WTC11 (cell line): ENCODE measurements around the gene ABCG1. TPM values are rescaled to one million over a fixed set of nuclear protein-coding genes. Genes with fewer than 3 reads are reported as not detected.

Experiments used
- ATAC-seq: fragments of 200-7000 bp; cut with Tn5 transposase; 2 replicates; pipeline ENCODE4 v1.10.0; 2021; ENCODE audit warnings: mild to moderate bottlenecking, moderate library complexity
- CTCF ChIA-PET: fragments of 300-600 bp; sonication (Branson Sonifier 250); formaldehyde crosslinking; loops from one replicate; lab custom pipeline; 2021; ENCODE audit warnings: antibody characterized with exemption; lab: Charles Lee
- POLR2A ChIA-PET: fragments of 350-600 bp; sonication (Branson Sonifier 250); formaldehyde crosslinking; loops from one replicate; lab custom pipeline; 2021; ENCODE audit warnings: antibody characterized with exemption; lab: Charles Lee
- DNase-seq: peaks from one replicate; pipeline ENCODE4 v3.0.0; 2021; ENCODE audit warnings: low spot score
- H3K27ac Mint-ChIP-seq: 2 replicates; pipeline ENCODE4 v1.8.0; 2021; ENCODE audit warnings: mixed read lengths
- H3K27me3 Mint-ChIP-seq: 2 replicates; pipeline ENCODE4 v1.8.0; 2021; ENCODE audit warnings: low read depth, mild to moderate bottlenecking, moderate library complexity, mixed read lengths
- H3K36me3 Mint-ChIP-seq: 2 replicates; pipeline ENCODE4 v1.8.0; 2021; ENCODE audit warnings: mixed read lengths
- H3K4me1 Mint-ChIP-seq: 2 replicates; pipeline ENCODE4 v1.8.0; 2022; ENCODE audit warnings: mixed read lengths
- H3K4me3 Mint-ChIP-seq: 2 replicates; pipeline ENCODE4 v1.8.0; 2021; ENCODE audit warnings: mild to moderate bottlenecking, moderate library complexity, mixed read lengths
- H3K9me3 Mint-ChIP-seq: 2 replicates; pipeline ENCODE4 v1.8.0; 2021; ENCODE audit warnings: mixed read lengths
- ATF1 ChIP-seq: sonication (generic); formaldehyde crosslinking; IDR thresholded peaks from 2 replicates; pipeline ENCODE4 v1.8.1; 2023; ENCODE audit warnings: mild to moderate bottlenecking, moderate library complexity, missing genetic modification reagents
- CBFB ChIP-seq: sonication (generic); formaldehyde crosslinking; IDR thresholded peaks from 2 replicates; pipeline ENCODE4 v1.8.1; 2022; ENCODE audit warnings: mild to moderate bottlenecking, low read depth, missing genetic modification reagents
- ESRRA ChIP-seq: sonication (generic); formaldehyde crosslinking; IDR thresholded peaks from 2 replicates; pipeline ENCODE4 v1.8.1; 2022; ENCODE audit warnings: mild to moderate bottlenecking, missing genetic modification reagents, borderline replicate concordance
- FOXK1 ChIP-seq: sonication (generic); formaldehyde crosslinking; IDR thresholded peaks from 2 replicates; pipeline ENCODE4 v1.8.0; 2022; ENCODE audit warnings: mild to moderate bottlenecking, moderate library complexity, missing genetic modification reagents
- FOXP1 ChIP-seq: sonication (generic); formaldehyde crosslinking; IDR thresholded peaks from 2 replicates; pipeline ENCODE4 v1.8.0; 2022; ENCODE audit warnings: missing genetic modification reagents, mild to moderate bottlenecking, moderate library complexity, borderline replicate concordance
- IRF2 ChIP-seq: sonication (generic); formaldehyde crosslinking; IDR thresholded peaks from 2 replicates; pipeline ENCODE4 v1.8.0; 2022; ENCODE audit warnings: low read depth, missing genetic modification reagents, borderline replicate concordance
- JUN ChIP-seq: sonication (generic); formaldehyde crosslinking; IDR thresholded peaks from 2 replicates; pipeline ENCODE4 v1.8.0; 2023; ENCODE audit warnings: mild to moderate bottlenecking, missing genetic modification reagents
- NFYB ChIP-seq: sonication (generic); formaldehyde crosslinking; conservative IDR thresholded peaks from 2 replicates; pipeline ENCODE4 v1.8.0; 2022; ENCODE audit warnings: low read depth, missing genetic modification reagents
- PRRX2 ChIP-seq: fragments of 250-450 bp; sonication (Bioruptor Pico); IDR thresholded peaks from 2 replicates; pipeline ENCODE4 v1.8.0; 2021; ENCODE audit warnings: mild to moderate bottlenecking
- SMAD3 ChIP-seq: sonication (generic); formaldehyde crosslinking; IDR thresholded peaks from 2 replicates; pipeline ENCODE4 v1.8.0; 2022; ENCODE audit warnings: missing genetic modification reagents, mild to moderate bottlenecking, borderline replicate concordance
- SOX15 ChIP-seq: fragments of 250-450 bp; sonication (Bioruptor Pico); IDR thresholded peaks from 2 replicates; pipeline ENCODE4 v1.9.0; 2021; ENCODE audit warnings: mild to moderate bottlenecking
- TCF7 ChIP-seq: sonication (generic); formaldehyde crosslinking; IDR thresholded peaks from 2 replicates; pipeline ENCODE4 v1.8.0; 2022; ENCODE audit warnings: mild to moderate bottlenecking, low read depth, missing genetic modification reagents, moderate library complexity
- TEAD4 ChIP-seq: sonication (generic); formaldehyde crosslinking; IDR thresholded peaks from 2 replicates; pipeline ENCODE4 v1.8.0; 2022; ENCODE audit warnings: mild to moderate bottlenecking, missing genetic modification reagents
- ZNF219 ChIP-seq: sonication (generic); formaldehyde crosslinking; IDR thresholded peaks from 2 replicates; pipeline ENCODE4 v1.8.0; 2023; ENCODE audit warnings: missing genetic modification reagents, mild to moderate bottlenecking, borderline replicate concordance
- total RNA-seq: library from RNA; stranded (reverse); gene quantifications from 3 replicates; pipeline ENCODE4 v1.2.3, GENCODE V29; 2021
- TF ChIP-seq, protein P1 (sequence below): sonication (generic); formaldehyde crosslinking; IDR thresholded peaks from 2 replicates; pipeline ENCODE4 v1.8.0; 2023; ENCODE audit warnings: missing genetic modification reagents, mild to moderate bottlenecking, borderline replicate concordance
- TF ChIP-seq, protein P2 (sequence below): sonication (generic); formaldehyde crosslinking; IDR thresholded peaks from 2 replicates; pipeline ENCODE4 v1.8.0; 2022; ENCODE audit warnings: mild to moderate bottlenecking, missing genetic modification reagents
- TF ChIP-seq, protein P3 (sequence below): sonication (generic); formaldehyde crosslinking; IDR thresholded peaks from 2 replicates; pipeline ENCODE4 v1.8.1; 2023; ENCODE audit warnings: mild to moderate bottlenecking, moderate library complexity, missing genetic modification reagents
- TF ChIP-seq, protein P4 (sequence below): fragments of 250-450 bp; sonication (Bioruptor Pico); IDR thresholded peaks from 2 replicates; pipeline ENCODE4 v1.8.0; 2021; ENCODE audit warnings: mild to moderate bottlenecking
- TF ChIP-seq, protein P5 (sequence below): fragments of 250-450 bp; sonication (Bioruptor Pico); conservative IDR thresholded peaks from 2 replicates; pipeline ENCODE4 v1.9.0; 2021; ENCODE audit warnings: mild to moderate bottlenecking
- TF ChIP-seq, protein P6 (sequence below): sonication (generic); formaldehyde crosslinking; IDR thresholded peaks from 2 replicates; pipeline ENCODE4 v1.8.0; 2023; ENCODE audit warnings: missing genetic modification reagents
- TF ChIP-seq, protein P7 (sequence below): sonication (generic); formaldehyde crosslinking; IDR thresholded peaks from 2 replicates; pipeline ENCODE4 v1.8.0; 2023; ENCODE audit warnings: mild to moderate bottlenecking, missing genetic modification reagents

ABCG1 gene
- total RNA-seq, 1 experiment from 2014 or later = 4.0 TPM

DNA sequence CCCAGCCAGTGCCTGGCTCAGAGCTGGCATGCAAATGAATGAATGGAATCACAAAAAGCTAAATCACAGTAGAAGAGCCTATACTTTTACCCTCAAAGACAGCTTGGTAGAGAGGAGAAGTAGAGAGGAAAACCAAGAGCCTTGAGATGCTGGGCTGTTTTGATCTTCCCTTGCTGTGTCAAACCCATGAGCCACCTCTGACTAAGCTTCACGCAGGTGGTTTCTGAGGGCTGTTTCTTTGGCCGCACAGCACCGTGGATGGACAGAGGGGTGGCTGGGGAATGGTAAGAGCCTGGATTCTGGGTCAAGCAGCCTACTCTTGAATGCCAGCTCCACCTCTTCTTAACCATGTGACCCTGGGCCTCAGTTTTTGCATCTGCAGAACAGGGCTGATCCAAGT is 18.6 kb downstream of the ABCG1 start (continued):
- TF ChIP-seq, protein P1, sequence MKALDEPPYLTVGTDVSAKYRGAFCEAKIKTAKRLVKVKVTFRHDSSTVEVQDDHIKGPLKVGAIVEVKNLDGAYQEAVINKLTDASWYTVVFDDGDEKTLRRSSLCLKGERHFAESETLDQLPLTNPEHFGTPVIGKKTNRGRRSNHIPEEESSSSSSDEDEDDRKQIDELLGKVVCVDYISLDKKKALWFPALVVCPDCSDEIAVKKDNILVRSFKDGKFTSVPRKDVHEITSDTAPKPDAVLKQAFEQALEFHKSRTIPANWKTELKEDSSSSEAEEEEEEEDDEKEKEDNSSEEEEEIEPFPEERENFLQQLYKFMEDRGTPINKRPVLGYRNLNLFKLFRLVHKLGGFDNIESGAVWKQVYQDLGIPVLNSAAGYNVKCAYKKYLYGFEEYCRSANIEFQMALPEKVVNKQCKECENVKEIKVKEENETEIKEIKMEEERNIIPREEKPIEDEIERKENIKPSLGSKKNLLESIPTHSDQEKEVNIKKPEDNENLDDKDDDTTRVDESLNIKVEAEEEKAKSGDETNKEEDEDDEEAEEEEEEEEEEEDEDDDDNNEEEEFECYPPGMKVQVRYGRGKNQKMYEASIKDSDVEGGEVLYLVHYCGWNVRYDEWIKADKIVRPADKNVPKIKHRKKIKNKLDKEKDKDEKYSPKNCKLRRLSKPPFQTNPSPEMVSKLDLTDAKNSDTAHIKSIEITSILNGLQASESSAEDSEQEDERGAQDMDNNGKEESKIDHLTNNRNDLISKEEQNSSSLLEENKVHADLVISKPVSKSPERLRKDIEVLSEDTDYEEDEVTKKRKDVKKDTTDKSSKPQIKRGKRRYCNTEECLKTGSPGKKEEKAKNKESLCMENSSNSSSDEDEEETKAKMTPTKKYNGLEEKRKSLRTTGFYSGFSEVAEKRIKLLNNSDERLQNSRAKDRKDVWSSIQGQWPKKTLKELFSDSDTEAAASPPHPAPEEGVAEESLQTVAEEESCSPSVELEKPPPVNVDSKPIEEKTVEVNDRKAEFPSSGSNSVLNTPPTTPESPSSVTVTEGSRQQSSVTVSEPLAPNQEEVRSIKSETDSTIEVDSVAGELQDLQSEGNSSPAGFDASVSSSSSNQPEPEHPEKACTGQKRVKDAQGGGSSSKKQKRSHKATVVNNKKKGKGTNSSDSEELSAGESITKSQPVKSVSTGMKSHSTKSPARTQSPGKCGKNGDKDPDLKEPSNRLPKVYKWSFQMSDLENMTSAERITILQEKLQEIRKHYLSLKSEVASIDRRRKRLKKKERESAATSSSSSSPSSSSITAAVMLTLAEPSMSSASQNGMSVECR = no peak
- TF ChIP-seq, protein P2, sequence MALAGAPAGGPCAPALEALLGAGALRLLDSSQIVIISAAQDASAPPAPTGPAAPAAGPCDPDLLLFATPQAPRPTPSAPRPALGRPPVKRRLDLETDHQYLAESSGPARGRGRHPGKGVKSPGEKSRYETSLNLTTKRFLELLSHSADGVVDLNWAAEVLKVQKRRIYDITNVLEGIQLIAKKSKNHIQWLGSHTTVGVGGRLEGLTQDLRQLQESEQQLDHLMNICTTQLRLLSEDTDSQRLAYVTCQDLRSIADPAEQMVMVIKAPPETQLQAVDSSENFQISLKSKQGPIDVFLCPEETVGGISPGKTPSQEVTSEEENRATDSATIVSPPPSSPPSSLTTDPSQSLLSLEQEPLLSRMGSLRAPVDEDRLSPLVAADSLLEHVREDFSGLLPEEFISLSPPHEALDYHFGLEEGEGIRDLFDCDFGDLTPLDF = no peak

DNA sequence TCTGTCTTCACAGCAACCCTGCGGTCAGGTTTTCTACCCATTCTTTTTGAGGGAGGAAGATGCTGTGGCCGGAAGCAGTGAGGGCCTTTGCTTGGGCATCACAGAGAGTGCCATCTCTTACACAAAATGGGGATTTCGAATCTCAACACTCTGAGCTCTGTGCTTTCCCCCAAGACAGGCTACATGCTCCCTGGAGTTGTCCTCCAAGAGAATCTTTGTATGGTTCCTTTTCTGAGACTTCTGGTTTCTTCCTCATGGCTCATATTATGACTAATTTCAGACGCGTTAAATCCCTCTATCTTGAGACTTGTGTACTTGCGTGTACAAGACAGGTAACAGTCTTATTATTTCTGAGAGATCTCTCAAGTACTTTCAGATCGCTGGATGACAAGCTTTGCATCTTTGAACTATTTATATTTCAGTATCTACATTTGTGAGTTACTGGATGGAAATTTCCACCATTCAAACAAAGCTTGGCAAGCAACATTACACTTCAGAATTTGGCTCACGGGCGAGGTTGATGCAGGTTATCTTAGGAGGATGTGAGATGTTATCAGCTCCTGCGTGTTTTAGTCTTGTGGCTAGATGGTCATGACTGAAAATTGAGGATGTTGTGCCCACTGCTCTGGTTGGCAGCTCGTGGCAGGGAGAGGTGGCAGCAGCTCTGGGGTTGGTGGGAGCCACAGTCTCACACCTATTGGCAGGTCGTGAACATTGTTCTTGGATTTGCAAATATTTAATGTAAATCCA is 19.4 kb downstream of the ABCG1 start:
- H3K27ac Mint-ChIP-seq = no peak overlapping the region
- no peaks in the 10 kb centered on the region for H3K36me3 Mint-ChIP-seq
- DNase-seq (no peak), ATAC-seq (no peak)
- H3K27me3 Mint-ChIP-seq = peaks cover 31% of the 10 kb centered on the region
- no peaks in the 10 kb centered on the region for H3K9me3 Mint-ChIP-seq
- TF ChIP-seq FOXK1 = no peak
- TF ChIP-seq ZNF219 (CRISPR knock-in tag) = no peak
- no peak for TF ChIP-seq FOXP1 (CRISPR knock-in tag)
- TF ChIP-seq, protein P3, sequence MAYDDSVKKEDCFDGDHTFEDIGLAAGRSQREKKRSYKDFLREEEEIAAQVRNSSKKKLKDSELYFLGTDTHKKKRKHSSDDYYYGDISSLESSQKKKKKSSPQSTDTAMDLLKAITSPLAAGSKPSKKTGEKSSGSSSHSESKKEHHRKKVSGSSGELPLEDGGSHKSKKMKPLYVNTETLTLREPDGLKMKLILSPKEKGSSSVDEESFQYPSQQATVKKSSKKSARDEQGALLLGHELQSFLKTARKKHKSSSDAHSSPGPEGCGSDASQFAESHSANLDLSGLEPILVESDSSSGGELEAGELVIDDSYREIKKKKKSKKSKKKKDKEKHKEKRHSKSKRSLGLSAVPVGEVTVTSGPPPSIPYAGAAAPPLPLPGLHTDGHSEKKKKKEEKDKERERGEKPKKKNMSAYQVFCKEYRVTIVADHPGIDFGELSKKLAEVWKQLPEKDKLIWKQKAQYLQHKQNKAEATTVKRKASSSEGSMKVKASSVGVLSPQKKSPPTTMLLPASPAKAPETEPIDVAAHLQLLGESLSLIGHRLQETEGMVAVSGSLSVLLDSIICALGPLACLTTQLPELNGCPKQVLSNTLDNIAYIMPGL = no peak
- no peak for TF ChIP-seq CBFB (CRISPR knock-in tag)
- TF ChIP-seq PRRX2 = no peak
- TF ChIP-seq, protein P4, sequence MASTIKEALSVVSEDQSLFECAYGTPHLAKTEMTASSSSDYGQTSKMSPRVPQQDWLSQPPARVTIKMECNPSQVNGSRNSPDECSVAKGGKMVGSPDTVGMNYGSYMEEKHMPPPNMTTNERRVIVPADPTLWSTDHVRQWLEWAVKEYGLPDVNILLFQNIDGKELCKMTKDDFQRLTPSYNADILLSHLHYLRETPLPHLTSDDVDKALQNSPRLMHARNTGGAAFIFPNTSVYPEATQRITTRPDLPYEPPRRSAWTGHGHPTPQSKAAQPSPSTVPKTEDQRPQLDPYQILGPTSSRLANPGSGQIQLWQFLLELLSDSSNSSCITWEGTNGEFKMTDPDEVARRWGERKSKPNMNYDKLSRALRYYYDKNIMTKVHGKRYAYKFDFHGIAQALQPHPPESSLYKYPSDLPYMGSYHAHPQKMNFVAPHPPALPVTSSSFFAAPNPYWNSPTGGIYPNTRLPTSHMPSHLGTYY (CRISPR knock-in tag) = no peak
- TF ChIP-seq JUN (CRISPR knock-in tag) = no peak
- TF ChIP-seq, protein P5, sequence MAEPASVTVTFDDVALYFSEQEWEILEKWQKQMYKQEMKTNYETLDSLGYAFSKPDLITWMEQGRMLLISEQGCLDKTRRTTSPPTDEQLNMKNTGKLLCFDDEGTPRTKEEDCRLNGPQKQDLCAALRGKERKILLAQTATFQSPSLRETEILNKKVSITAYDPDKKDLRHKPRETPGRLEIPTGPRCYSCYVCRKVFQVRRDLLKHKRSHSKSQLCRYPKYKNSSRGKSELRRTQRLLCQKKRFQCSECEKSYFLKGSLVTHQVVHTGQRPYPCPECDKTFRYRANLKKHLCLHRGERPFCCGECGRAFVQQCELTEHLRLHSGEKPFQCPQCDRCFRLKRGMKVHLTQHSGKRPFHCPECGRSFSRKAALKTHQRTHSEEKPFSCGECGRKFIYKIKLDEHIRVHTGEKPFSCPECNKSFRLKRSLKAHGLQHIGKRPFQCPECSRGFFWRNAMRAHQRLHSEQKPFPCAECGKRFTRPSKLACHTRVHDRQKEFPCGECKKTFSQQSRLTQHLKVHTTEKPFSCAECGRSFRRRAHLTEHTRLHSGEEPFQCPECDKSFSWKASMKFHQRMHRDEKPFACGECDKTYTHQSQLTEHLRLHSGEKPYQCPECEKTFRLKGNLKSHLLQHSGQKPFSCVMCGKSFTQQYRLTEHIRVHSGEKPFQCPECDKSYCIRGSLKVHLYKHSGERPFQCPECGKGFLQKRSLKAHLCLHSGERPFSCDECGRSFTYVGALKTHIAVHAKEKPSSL (CRISPR knock-in tag) = no peak
- TF ChIP-seq ATF1 = no peak
- TF ChIP-seq NFYB (CRISPR knock-in tag) = no peak
- no peak for TF ChIP-seq SMAD3
- TF ChIP-seq, protein P6, sequence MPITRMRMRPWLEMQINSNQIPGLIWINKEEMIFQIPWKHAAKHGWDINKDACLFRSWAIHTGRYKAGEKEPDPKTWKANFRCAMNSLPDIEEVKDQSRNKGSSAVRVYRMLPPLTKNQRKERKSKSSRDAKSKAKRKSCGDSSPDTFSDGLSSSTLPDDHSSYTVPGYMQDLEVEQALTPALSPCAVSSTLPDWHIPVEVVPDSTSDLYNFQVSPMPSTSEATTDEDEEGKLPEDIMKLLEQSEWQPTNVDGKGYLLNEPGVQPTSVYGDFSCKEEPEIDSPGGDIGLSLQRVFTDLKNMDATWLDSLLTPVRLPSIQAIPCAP (CRISPR knock-in tag) = no peak
- TF ChIP-seq IRF2 (CRISPR knock-in tag) = no peak
- TF ChIP-seq TEAD4 (CRISPR knock-in tag) = no peak
- no peak for TF ChIP-seq SOX15 (CRISPR knock-in tag)
- TF ChIP-seq, protein P7, sequence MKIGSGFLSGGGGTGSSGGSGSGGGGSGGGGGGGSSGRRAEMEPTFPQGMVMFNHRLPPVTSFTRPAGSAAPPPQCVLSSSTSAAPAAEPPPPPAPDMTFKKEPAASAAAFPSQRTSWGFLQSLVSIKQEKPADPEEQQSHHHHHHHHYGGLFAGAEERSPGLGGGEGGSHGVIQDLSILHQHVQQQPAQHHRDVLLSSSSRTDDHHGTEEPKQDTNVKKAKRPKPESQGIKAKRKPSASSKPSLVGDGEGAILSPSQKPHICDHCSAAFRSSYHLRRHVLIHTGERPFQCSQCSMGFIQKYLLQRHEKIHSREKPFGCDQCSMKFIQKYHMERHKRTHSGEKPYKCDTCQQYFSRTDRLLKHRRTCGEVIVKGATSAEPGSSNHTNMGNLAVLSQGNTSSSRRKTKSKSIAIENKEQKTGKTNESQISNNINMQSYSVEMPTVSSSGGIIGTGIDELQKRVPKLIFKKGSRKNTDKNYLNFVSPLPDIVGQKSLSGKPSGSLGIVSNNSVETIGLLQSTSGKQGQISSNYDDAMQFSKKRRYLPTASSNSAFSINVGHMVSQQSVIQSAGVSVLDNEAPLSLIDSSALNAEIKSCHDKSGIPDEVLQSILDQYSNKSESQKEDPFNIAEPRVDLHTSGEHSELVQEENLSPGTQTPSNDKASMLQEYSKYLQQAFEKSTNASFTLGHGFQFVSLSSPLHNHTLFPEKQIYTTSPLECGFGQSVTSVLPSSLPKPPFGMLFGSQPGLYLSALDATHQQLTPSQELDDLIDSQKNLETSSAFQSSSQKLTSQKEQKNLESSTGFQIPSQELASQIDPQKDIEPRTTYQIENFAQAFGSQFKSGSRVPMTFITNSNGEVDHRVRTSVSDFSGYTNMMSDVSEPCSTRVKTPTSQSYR (CRISPR knock-in tag) = no peak
- no peak for TF ChIP-seq ESRRA (CRISPR knock-in tag)
- TF ChIP-seq TCF7 (CRISPR knock-in tag) = no peak
- H3K4me3 Mint-ChIP-seq = no peak overlapping the region
- ChIA-PET CTCF (interaction anchor here (0.6 to 1.6 kb wide), 4 partner anchors 19 to 22 kb away, joined by 3 to 8 read pairs (median 4); partner anchors contain the start of gene ABCG1), POLR2A (interaction anchor here (0.8 to 1.0 kb wide), 2 partner anchors 9 to 18 kb away, joined by 3 read pairs; no protein-coding TSS in a partner anchor)
- H3K4me1 Mint-ChIP-seq = peaks cover 34% of the 10 kb centered on the region
